Measurements from ENCODE around the gene PDGFA. TPM values are rescaled to one million over a fixed set of nuclear protein-coding genes. Genes with fewer than 3 reads are reported as not detected.

PDGFA gene
- total RNA-seq, 1 experiment from 2014 or later, result 35.8 TPM

DNA sequence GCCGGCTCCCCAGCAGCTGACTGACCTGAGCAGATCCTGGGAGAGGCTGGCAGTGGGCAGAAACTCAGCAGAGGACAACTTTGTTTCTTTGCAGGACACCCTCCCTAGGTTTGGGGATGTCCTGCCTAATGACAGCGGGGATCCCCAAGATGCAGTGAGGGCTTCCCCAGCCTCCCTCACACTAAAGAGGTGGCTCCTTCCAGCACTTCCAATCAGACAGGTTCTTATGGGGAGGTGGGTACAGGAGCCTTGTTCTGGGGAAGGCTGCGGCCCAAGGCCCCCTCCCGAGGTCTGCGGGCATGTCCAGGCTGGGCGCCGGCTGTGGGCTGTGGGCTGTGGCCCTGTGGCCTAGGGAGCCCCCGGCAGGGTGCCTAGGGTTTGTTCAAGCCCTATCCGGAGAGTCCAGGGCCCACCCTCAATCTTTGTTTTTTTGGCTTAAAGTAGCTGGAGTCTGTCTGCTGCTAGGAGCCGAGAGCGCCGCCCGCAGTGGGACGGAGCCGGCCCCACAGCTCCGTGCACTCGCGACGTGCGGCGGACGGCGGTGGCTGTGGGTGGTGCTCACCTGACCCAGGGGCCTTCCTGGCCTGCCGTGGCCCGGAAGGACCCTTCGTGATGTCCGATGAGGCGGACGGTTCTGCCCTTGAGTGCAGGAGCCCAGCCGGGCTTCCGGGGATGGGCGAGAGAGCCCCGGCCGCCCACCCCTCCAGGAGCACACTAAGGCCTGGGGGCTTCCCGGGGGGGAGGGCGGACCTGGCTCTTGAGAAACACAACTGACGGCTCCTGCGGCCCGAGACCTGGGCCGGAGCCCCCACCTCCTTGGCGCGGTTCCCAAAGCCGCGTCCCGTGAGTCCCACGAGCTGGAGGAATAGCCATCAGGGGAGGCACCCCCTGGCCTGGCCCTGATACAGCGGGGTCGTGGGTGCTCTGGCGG, 57.2 kb downstream of the PDGFA start:
- H3K23me2 ChIP-seq (ENCODE audit: insufficient read length, low read depth, low read length, poor library complexity, severe bottlenecking), result no peaks in the 10 kb centered on the region
- H3K4me1 Mint-ChIP-seq, result peaks cover 12 to 21% of the 10 kb centered on the region in 2 experiments
- no peak overlapping the region for H4K5ac ChIP-seq (ENCODE audit: insufficient read length, low read depth, low read length)
- no peak overlapping the region for H3K27ac ChIP-seq (ENCODE audit: insufficient read length, low read depth, low read length)
- H3K4me1 ChIP-seq (ENCODE audit: insufficient read depth, low read length), result no peaks in the 10 kb centered on the region
- peaks cover 2% of the 10 kb centered on the region for H4K20me1 ChIP-seq (ENCODE audit: control insufficient read depth, insufficient read depth, insufficient read length)
- H3K4ac ChIP-seq (ENCODE audit: low read depth, low read length), result no peak overlapping the region
- no peak overlapping the region for H2AFZ ChIP-seq (ENCODE audit: low read length)
- no peak overlapping the region for H3K14ac ChIP-seq (ENCODE audit: insufficient read depth, low read length)
- peaks cover 4 to 5% of the 10 kb centered on the region in 2 experiments for H3K9me3 Mint-ChIP-seq
- TF ChIP-seq, protein P1, sequence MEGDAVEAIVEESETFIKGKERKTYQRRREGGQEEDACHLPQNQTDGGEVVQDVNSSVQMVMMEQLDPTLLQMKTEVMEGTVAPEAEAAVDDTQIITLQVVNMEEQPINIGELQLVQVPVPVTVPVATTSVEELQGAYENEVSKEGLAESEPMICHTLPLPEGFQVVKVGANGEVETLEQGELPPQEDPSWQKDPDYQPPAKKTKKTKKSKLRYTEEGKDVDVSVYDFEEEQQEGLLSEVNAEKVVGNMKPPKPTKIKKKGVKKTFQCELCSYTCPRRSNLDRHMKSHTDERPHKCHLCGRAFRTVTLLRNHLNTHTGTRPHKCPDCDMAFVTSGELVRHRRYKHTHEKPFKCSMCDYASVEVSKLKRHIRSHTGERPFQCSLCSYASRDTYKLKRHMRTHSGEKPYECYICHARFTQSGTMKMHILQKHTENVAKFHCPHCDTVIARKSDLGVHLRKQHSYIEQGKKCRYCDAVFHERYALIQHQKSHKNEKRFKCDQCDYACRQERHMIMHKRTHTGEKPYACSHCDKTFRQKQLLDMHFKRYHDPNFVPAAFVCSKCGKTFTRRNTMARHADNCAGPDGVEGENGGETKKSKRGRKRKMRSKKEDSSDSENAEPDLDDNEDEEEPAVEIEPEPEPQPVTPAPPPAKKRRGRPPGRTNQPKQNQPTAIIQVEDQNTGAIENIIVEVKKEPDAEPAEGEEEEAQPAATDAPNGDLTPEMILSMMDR (conservative IDR thresholded peaks at IDR 0.05), result no peak
- no CpG with 5 or more reads among the region's 49 CpGs for WGBS (ENCODE audit: extremely low coverage, insufficient read length, low lambda C conversion rate)
- H3K79me1 ChIP-seq (ENCODE audit: insufficient read depth, low read depth, low read length, poor library complexity, severe bottlenecking), result no peaks in the 10 kb centered on the region
- H2BK15ac ChIP-seq (ENCODE audit: low read depth, low read length), result no peak overlapping the region
- H3K36me3 Mint-ChIP-seq (ENCODE audit: insufficient read depth in 1 of 3, low read depth in 3 of 3), result peaks cover 0 to 2% (median under 1%) of the 10 kb centered on the region in 3 experiments; a peak in 3 of 7 replicates
- no peak overlapping the region for H2BK12ac ChIP-seq (ENCODE audit: insufficient read length, low read depth, low read length)
- H3K9ac ChIP-seq (ENCODE audit: extremely low read depth, insufficient read length, low read length), result no peak overlapping the region
- H3K4me2 ChIP-seq (ENCODE audit: insufficient read depth, insufficient read length, low read length), result no peak overlapping the region
- no peak overlapping the region for H3K23ac ChIP-seq (ENCODE audit: insufficient read length, low read depth, low read length)
- no peak for DNase-seq
- no peaks in the 10 kb centered on the region for H3K9me3 ChIP-seq (ENCODE audit: control insufficient read depth, low read depth, low read length)
- H3K79me2 ChIP-seq (ENCODE audit: insufficient read depth, low read length), result no peaks in the 10 kb centered on the region
- H2AK5ac ChIP-seq (ENCODE audit: insufficient read length, low read length), result no peak overlapping the region
- H3K18ac ChIP-seq (ENCODE audit: insufficient read length, low read depth, low read length), result no peak overlapping the region
- H2BK5ac ChIP-seq (ENCODE audit: insufficient read length, low read length), result no peak overlapping the region
- H3T11ph ChIP-seq (ENCODE audit: low read length), result no peak overlapping the region
- no peak overlapping the region; a peak in 1 of 7 replicates for H3K27ac Mint-ChIP-seq
- no peak overlapping the region for H2BK20ac ChIP-seq (ENCODE audit: low read depth, low read length, poor library complexity, severe bottlenecking)
- H3K56ac ChIP-seq (ENCODE audit: insufficient read length, low read depth, low read length), result no peak overlapping the region
- H2BK120ac ChIP-seq (ENCODE audit: low read depth, low read length, poor library complexity, severe bottlenecking), result no peak overlapping the region
- H4K91ac ChIP-seq (ENCODE audit: insufficient read length, low read depth, low read length), result no peak overlapping the region
- H4K8ac ChIP-seq (replicated peaks; ENCODE audit: insufficient read length, low read depth, low read length), result no peak overlapping the region
- no peaks in the 10 kb centered on the region for H3K27me3 ChIP-seq (ENCODE audit: insufficient read depth, low read length)
- H3K27me3 Mint-ChIP-seq (ENCODE audit: low read depth), result no peaks in the 10 kb centered on the region
- H3K4me3 Mint-ChIP-seq, result no peak overlapping the region

Measured in H9 (cell line).